ENCODE results near the gene MMP14.

Gene MMP14
- long read RNA-seq: 0 reads

DNA sequence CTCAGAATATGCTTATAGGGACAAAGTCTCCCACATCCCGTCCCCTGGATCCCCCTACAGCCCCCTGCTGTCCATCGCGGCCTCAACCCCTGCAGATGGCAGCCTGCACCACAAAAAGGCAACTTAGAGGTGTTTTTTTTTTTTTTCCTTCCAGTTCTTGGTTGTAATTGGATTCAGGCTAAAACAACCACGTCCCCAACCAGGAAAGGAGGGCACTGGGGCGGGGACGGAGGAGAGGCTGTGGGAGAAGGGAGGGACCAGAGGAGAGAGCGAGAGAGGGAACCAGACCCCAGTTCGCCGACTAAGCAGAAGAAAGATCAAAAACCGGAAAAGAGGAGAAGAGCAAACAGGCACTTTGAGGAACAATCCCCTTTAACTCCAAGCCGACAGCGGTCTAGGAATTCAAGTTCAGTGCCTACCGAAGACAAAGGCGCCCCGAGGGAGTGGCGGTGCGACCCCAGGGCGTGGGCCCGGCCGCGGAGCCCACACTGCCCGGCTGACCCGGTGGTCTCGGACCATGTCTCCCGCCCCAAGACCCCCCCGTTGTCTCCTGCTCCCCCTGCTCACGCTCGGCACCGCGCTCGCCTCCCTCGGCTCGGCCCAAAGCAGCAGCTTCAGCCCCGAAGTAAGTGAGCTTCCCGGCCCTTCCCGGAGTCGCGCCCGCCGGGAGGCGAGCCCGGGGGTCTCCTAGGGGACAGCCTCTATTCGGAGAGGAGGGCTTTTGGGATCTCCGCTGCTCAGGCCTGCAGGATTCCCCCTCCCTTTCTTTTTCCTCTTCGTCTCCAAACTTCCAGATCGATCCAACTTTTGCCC lies at the start of gene MMP14:
Gene MMP14, plus strand, starts transcription at position 285 of the 813 bp plus-strand sequence. Its CDS starts 233 bp downstream, at position 518.
- Histone ChIP-seq H3K4me3 (replicated peaks; ENCODE audit: insufficient read depth, low read length) (peak within 1 kb of the TSS; percentile 11), H3K27me3 (ENCODE audit: insufficient read depth, poor library complexity, severe bottlenecking) (no peaks in the 10 kb centered on the region), H3K27ac (replicated peaks) (peak within 1 kb of the TSS; percentile 8; the same call in 1 of the 2 replicates)
- DNase-seq (ENCODE audit: low read depth in 1 of 2, low spot score in 1 of 2): no peak
- TF ChIP-seq, protein P1, sequence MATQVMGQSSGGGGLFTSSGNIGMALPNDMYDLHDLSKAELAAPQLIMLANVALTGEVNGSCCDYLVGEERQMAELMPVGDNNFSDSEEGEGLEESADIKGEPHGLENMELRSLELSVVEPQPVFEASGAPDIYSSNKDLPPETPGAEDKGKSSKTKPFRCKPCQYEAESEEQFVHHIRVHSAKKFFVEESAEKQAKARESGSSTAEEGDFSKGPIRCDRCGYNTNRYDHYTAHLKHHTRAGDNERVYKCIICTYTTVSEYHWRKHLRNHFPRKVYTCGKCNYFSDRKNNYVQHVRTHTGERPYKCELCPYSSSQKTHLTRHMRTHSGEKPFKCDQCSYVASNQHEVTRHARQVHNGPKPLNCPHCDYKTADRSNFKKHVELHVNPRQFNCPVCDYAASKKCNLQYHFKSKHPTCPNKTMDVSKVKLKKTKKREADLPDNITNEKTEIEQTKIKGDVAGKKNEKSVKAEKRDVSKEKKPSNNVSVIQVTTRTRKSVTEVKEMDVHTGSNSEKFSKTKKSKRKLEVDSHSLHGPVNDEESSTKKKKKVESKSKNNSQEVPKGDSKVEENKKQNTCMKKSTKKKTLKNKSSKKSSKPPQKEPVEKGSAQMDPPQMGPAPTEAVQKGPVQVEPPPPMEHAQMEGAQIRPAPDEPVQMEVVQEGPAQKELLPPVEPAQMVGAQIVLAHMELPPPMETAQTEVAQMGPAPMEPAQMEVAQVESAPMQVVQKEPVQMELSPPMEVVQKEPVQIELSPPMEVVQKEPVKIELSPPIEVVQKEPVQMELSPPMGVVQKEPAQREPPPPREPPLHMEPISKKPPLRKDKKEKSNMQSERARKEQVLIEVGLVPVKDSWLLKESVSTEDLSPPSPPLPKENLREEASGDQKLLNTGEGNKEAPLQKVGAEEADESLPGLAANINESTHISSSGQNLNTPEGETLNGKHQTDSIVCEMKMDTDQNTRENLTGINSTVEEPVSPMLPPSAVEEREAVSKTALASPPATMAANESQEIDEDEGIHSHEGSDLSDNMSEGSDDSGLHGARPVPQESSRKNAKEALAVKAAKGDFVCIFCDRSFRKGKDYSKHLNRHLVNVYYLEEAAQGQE (IDR thresholded peaks at IDR 0.05; ENCODE audit: insufficient replicate concordance, low read depth): no peak
- TF ChIP-seq POLR2AphosphoS5 (IDR thresholded peaks at IDR 0.05; ENCODE audit: low read depth): peak; percentile 42

DNA sequence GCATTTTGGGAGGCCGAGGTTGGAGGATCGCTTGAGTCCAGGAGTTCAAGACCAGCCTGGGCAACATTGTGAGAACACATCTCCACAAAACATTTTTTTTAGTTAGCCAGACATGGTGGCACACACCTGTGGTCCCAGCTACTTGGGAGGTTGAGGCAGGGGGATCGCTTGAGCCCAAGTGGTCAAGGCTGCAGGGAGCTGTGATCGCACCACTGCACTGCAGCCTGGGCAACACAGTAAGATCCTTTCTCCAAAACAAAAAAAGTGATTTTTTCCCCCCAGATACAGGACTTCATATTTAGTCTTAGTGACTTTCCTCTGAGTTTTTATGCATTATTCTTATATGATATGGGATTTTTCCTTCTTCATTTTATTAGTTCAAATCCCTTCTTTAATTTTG lies 49.7 kb upstream of the MMP14 start:
- Histone ChIP-seq H3K27ac (replicated peaks) (no peak overlapping the region), H3K4me3 (replicated peaks; ENCODE audit: insufficient read depth, low read length) (no peak overlapping the region), H3K27me3 (ENCODE audit: insufficient read depth, poor library complexity, severe bottlenecking) (no peaks in the 10 kb centered on the region)
- DNase-seq (ENCODE audit: low read depth in 1 of 2, low spot score in 1 of 2): no peak
- TF ChIP-seq POLR2AphosphoS5 (IDR thresholded peaks at IDR 0.05; ENCODE audit: low read depth) (no peak), GABPA (IDR thresholded peaks at IDR 0.05; ENCODE audit: low read depth) (no peak), SPI1 (IDR thresholded peaks at IDR 0.05; ENCODE audit: borderline replicate concordance, low read depth) (no peak)
- TF ChIP-seq, protein P1 (IDR thresholded peaks at IDR 0.05; ENCODE audit: insufficient replicate concordance, low read depth): no peak
- TF ChIP-seq, protein P2, sequence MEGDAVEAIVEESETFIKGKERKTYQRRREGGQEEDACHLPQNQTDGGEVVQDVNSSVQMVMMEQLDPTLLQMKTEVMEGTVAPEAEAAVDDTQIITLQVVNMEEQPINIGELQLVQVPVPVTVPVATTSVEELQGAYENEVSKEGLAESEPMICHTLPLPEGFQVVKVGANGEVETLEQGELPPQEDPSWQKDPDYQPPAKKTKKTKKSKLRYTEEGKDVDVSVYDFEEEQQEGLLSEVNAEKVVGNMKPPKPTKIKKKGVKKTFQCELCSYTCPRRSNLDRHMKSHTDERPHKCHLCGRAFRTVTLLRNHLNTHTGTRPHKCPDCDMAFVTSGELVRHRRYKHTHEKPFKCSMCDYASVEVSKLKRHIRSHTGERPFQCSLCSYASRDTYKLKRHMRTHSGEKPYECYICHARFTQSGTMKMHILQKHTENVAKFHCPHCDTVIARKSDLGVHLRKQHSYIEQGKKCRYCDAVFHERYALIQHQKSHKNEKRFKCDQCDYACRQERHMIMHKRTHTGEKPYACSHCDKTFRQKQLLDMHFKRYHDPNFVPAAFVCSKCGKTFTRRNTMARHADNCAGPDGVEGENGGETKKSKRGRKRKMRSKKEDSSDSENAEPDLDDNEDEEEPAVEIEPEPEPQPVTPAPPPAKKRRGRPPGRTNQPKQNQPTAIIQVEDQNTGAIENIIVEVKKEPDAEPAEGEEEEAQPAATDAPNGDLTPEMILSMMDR (IDR thresholded peaks at IDR 0.05; ENCODE audit: insufficient read depth, low read length): no peak

DNA sequence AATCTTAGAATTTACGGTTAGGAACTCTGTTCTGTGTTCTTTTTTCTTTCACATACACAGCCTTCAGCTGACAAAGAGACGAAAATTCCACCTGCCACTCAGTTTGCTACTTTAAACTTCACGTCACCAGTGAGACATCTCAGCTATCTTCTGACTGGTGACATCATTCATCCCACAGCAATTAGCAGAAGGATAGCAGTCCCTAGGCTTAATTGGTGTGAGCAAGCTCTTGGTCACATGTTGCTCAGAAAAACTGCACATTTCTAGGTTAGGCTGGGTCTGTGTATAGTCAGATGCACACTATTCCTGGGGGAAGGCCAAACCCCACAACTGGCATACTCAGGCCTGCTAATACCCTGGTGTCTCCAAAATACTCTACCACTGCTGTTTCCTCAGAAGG lies 45.1 kb upstream of the MMP14 start:
- Histone ChIP-seq H3K27me3 (ENCODE audit: insufficient read depth, poor library complexity, severe bottlenecking) (no peaks in the 10 kb centered on the region), H3K4me3 (replicated peaks; ENCODE audit: insufficient read depth, low read length) (no peak overlapping the region), H3K27ac (replicated peaks) (no peak overlapping the region; the same call in 1 of the 2 replicates)
- DNase-seq (ENCODE audit: low read depth in 1 of 2, low spot score in 1 of 2): no peak
- no peak for TF ChIP-seq SPI1 (IDR thresholded peaks at IDR 0.05; ENCODE audit: borderline replicate concordance, low read depth)
- TF ChIP-seq GABPA (IDR thresholded peaks at IDR 0.05; ENCODE audit: low read depth): no peak
- TF ChIP-seq, protein P2 (IDR thresholded peaks at IDR 0.05; ENCODE audit: insufficient read depth, low read length): no peak
- TF ChIP-seq, protein P1 (IDR thresholded peaks at IDR 0.05; ENCODE audit: insufficient replicate concordance, low read depth): no peak
- TF ChIP-seq POLR2AphosphoS5 (IDR thresholded peaks at IDR 0.05; ENCODE audit: low read depth): no peak

Data from HL-60 (cell line).